ENCODE measurements around the gene SNX1.
A peak's percentile ranks its signal among the peaks of the same experiment; 100 is the strongest.
"Not testable (repeated sequence)": the region's sequence is repeated elsewhere in the genome, so short reads cannot be mapped to it uniquely, and the experiment has no call there.

SNX1 gene

DNA sequence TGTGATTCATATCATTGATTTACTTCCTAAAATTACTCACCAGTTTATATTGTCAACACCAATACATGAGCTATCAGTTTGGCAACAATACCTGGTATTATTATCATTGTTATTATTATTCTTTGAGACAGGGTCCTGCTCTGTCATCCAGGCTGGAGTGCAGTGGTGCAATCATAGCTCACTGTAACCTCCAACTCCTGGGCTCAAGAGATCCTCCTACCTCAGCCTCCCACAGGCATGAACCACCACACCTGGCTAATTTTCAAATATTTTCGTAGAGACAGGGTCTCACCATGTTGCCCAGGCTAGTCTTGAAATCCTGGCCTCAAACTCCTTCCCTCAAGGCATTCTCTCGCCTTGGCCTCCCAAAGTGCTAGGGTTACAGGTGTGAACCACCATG lies 22.3 kb upstream of the SNX1 start:
- not testable (repeated sequence) for DNase-seq

GRCh38 chr15:64082757-64083156 lies 13.0 kb upstream of the SNX1 start:
- DNase-seq, result no peak

- no peak for DNase-seq
Measured at GRCh38 chr15:64089543-64090280, 6.1 kb upstream of the SNX1 start.

DNA sequence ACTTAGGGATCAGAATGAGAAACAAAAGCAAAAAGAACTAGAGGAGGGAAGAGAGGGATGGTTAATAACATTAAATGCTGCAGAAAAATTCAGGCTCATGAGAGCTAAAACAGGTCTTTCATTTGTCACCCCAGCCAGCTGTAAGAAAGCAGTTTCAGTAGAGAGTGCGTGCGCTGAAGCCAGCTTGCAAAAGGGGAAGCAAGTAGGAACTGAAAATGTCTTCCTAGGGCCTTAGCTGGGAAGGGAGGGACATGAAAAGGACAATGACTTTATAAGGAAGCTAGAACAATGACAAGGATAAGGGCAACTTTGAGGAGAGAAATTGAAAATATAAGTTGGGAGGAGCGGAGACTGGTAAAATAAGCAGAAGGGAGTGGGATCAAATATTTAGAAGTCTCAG lies 5.3 kb upstream of the SNX1 start:
- no peak for DNase-seq

GRCh38 chr15:64092075-64092820 lies 3.5 kb upstream of the SNX1 start:
- DNase-seq, result no peak

DNA sequence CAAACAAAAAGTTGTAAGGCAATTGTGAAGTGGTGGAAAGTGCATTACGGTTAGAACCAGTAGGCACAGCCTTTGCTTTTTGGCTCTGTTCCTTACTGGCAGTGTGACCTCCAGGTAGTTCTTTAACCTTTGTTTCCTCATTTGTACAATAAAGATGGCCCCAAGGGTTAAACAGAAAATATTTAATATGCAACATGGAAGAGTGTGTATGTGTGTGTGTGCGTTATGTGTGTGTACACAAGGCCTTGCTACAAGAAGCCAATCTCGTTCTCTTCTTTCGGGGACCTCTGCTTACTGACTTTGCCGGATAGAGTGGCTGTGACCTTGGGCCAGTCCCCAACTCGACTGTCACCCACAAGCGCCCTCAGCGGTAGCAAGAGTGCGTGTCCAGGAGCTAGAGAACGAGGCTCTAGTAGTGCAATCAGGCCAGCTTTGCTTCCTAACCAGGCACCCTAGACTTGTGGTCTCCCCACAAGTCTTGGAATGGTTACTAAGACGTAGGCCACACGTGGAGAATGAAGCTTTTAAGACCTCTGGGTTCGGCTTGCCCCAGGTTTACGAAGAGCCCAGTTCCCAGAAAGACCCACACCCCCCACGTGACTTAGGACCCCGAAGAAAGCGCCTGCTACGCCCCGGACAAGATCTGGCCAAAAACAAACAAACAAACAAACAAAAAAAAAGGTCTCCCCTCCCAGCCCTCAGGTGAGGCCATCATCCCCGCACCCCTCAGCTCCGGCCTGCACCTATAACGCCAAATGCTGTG lies 2.7 kb upstream of the SNX1 start:
- DNase-seq, result no peak

DNA sequence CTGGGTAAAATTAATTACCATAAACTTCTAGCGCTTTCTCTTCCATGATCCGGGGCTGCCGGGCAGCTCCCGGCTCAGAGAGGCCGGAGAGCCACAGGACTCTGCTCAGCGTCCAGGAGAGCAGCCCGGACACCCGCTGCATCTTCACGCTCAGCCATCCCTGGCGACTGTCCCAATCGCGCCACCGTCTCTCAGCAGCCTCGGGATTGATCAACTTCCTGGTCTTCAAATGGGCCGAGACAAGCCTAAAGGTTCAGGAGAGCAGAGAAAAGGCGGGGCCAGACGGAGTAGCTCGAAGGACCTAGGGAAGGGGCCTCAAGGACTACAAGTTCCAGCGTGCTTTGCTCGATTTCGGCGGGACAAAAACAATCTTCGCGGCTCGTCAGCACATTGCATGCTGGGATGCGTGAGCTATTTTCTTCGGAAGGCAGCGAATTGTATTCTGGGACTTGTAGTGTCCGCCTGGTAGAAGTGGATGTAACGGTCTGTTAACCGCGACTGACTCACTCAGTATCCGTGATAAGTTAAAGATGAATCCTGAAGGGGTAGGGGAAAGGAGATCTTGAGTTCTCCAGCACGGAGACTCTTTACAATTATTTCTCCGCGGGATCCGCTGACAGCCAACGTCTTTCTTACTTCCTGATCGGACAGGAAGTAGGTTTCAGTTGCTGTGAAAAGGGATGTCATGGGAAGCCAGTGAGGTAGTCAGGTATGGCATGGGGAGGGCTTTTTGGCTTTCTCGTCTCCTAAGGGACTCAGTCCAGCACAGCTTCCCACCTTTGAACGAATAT lies 2.0 kb upstream of the SNX1 start, which contains the start of gene CIAO2A:
CIAO2A (minus strand) TSS at position 212 of the 791 bp plus-strand sequence; CDS start at position 142, 70 bp downstream.
- peak; percentile 84 for DNase-seq

GRCh38 chr15:64095431-64095794 lies 369 bp upstream of the SNX1 start:
- no peak for DNase-seq

- no peak for DNase-seq
Measured at GRCh38 chr15:64096668-64097384, 1.0 kb downstream of the SNX1 start.

- DNase-seq, result no peak
Measured at GRCh38 chr15:64099379-64099778, 3.6 kb downstream of the SNX1 start.

DNA sequence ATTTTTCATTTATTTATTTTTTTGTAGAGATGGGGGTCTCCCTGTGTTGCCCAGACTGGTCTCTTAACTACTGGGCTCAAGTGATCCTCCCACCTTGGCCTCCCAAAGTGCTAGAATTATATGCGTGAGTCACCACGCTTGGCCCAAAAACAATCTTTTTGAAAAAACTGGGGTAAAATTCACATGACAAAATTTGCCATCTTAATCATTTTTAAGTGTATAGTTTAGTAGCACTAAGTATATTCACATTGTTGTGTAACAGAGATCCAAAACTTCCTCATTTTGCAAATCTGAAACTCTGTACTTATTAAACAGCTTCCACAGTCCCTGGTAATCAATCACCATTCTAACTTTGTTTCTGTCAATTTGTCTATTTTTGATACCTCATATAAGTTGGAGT lies 5.2 kb downstream of the SNX1 start:
- DNase-seq, result no peak

- DNase-seq, result no peak
Measured at GRCh38 chr15:64102497-64102896, 6.7 kb downstream of the SNX1 start.

DNA sequence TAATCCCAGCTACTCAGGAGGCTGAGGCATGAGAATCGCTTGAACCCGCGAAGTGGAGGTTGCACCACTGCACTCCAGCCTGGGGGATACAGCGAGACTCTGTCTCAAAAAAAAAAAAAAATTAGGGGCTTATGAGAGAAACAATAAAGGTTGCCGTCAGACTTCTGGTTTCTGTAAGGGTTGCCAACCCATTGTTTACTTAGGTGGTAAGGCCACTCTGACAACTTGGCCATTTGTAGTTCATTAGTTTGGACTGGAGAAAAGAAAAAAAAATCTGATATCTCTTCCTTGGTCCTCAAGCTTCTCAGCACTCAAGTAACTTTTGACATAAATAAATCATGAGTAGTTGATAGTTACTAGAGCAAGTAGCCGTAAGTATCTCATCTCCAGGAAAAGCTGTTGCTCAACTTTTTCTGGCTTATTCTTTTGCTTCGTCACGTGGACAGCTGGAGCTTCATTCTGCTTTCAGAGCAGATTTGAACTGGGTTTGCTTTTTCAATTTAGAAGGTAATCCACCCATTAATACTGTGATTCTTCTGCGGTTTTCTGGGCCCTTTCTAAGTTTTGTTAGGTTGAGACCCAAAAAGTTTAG lies 9.4 kb downstream of the SNX1 start:
- DNase-seq, result no peak

DNA sequence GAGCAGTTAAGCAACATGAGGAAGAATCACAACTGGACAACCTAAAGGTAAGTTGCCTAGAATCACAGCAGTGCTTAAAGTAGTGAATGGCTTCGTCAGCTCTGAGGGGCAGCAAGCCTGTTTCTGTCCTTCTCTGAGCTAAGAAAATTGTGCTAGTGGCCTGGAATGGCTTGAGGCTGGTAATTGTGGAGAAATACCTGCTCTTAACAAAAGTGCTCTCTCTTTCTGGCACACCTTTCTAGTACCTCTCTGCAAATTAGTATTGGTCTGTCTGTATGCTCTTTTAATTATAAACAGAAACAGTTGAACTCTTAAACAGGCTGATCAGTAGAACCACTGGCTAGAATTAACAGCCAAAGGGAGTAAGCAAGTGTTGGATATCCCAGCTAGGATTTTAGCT lies 11.6 kb downstream of the SNX1 start:
- no peak for DNase-seq

- not testable (repeated sequence) for DNase-seq
Measured at GRCh38 chr15:64110108-64110701, 14.4 kb downstream of the SNX1 start.

DNA sequence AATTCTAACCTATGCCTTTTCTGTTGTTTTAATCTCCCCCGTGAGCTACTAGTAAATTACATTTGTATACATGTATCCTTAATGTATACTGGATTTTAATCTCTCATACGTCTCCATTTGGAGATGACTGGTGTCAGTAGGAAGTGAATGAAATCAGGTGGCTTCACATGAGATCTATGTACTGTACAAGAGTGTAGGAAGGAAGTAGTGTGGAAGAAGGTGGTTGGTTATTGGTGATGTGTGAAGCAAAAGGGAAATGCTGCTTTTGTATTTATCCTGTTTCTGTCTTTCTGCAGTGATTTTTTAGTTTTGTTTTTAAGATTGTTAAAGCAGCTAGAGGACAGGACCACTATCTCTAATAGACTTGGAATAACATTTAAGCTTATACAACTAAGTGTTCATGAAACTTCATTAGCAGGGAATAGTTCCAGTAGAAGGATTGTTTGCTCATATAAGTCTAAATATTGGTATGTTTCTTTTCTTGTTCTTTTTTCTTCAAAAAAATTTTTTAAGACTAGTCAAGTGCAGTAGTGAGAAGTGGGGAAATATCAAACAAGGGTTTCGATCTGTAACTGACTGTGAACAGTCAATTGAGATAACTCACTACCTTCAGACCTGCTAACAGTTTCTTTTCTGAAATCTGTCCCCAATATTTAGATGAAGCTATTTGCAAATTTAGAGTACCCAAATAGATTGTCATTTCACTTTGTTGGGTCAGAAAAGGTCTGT lies 15.3 kb downstream of the SNX1 start:
- DNase-seq, result no peak

DNA sequence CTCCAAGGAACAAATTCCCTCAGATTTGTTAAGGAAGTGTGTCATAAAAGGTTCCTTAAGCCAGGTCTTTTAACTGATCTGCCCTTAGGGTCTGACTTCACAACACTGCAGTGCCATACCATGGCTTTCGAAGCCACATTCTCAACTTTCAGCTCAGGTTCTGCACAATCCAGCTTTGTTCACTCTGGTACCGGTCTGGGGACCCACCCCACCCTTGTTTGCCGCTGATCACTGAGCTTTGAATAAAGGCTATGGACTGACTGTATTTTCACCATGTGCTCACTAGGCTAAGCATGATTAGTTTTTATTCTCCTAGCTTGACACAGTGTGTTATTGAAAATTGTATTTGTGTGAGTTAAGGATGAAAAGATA lies 15.9 kb downstream of the SNX1 start:
- DNase-seq, result no peak

DNA sequence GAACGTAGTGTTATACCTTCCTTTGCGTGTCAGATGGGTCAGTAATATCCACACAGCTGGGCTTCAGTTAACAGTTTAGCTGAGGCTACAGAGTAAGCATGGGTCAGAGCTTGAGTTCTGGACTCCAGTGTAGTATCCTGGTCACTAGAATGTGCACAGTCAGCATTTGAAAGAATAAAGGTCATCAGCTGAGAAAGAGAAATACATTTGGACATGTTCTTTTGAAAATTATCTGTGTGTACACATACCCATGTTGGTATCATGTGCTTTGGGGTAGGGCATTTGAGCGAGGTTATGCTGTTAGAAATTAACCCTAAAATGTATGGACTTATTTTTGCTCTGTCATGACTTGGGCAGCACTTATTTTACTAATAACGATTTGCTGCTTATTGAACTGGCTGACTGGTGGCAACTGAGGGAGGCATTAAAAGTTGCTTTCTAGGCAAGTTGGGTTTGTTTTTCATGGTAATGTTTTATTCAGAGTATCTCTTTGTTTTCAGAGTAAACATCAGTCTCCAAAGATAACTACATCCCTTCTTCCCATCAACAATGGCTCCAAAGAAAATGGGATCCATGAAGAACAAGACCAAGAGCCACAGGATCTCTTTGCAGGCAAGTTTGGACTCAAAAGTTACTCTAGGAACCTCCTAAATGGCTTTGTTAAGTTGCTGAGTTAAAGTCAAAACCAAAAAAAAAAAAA lies 16.4 kb downstream of the SNX1 start:
- DNase-seq, result no peak

- DNase-seq, result no peak
Measured at GRCh38 chr15:64112904-64113303, 17.1 kb downstream of the SNX1 start.

Measured in effector CD8-positive, alpha-beta T cell (primary cell).